HUES6 (cell line): ENCODE measurements around the gene KLHL35.
A peak's percentile ranks its signal among the peaks of the same experiment; 100 is the strongest.

Experiments
- H3K27ac ChIP-seq: 2 replicates; pipeline ENCODE4 v1.7.0; 2013; ENCODE audit warnings: low read depth, mild to moderate bottlenecking, low read length, inconsistent platforms
- H3K27me3 ChIP-seq: 2 replicates; pipeline ENCODE4 v1.6.1; 2013; ENCODE audit warnings: low read length; ENCODE audit not compliant: control insufficient read depth, insufficient read depth
- H3K36me3 ChIP-seq: 2 replicates; pipeline ENCODE4 v1.6.1; 2013; ENCODE audit warnings: low read length; ENCODE audit not compliant: control insufficient read depth, insufficient read depth
- H3K4me1 ChIP-seq: 2 replicates; pipeline ENCODE4 v1.6.1; 2013; ENCODE audit warnings: low read length; ENCODE audit not compliant: control insufficient read depth, insufficient read depth
- H3K4me3 ChIP-seq: 2 replicates; pipeline ENCODE4 v1.5.1; 2013; ENCODE audit warnings: low read depth, low read length
- H3K9ac ChIP-seq: one replicate; pipeline ENCODE4 v1.6.1; 2013; ENCODE audit warnings: mild to moderate bottlenecking, low read length
- H3K9me3 ChIP-seq: 2 replicates; pipeline ENCODE4 v1.6.1; 2013; ENCODE audit warnings: low read depth, low read length; ENCODE audit not compliant: control insufficient read depth, insufficient read depth

The KLHL35 gene

DNA sequence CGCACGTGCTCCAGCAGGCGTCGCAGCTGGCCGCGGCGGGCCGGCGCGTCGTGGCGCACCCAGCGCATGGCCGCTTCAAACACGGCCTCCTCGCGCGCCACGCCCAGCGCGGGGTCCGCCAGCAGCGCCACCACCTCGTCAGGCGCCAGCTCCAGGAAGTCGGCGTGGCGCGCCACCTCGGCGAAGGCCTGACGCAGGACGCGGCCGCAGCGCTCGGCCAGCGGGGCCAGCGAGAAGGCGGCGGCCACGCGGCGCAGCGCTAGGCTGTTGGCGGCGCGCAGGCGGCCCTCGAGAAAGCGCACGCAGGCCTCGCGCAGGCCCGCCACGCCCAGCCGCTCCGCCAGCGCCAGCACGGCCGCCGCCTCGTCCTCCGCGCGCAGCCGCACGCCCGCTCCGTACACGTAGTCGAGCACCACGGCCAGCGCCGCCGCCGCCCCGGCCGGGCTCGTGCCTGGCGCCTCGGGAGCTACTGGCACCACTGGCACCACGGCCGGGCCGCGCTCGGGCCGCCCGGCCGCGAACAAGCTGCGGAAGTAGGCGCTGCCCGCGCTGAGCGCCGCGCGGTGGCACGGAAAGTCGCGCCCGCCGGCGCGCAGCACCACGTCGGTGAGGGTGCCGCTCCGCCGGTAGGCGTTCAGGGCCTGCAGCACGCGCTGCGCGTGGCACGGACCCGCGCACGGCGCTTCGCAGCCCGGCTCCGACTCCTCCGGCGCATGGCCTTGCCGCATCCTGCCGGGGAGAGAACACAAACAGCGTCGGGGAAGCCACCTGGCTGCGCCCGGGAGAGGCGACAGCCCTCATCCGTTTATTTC lies 2.9 kb downstream of the KLHL35 start:
- H3K4me3 ChIP-seq: peak overlapping the region; percentile 56
- H3K27me3 ChIP-seq: peaks cover 72% of the 10 kb centered on the region
- peak overlapping the region; percentile 12 for H3K9ac ChIP-seq
- peaks cover 26% of the 10 kb centered on the region for H3K4me1 ChIP-seq
- peaks cover 10% of the 10 kb centered on the region for H3K9me3 ChIP-seq
- H3K27ac ChIP-seq: no peak overlapping the region
- H3K36me3 ChIP-seq: no peaks in the 10 kb centered on the region

DNA sequence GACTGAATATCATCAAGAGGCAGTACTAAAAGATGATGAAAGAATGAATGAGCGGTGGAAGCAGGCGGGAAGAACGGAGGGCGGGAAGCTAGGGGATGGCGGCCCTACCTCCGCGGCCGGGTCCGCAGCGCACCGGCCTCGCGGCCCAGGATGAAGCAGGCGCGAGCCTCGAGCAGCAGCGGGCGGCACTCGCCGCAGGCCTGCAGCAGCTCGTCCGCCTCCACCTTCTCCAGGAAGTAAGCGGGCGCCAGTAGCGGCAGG lies 3.4 kb downstream of the KLHL35 start:
- Histone ChIP-seq H3K27me3 (peaks cover 72% of the 10 kb centered on the region), H3K36me3 (no peaks in the 10 kb centered on the region), H3K9me3 (peaks cover 10% of the 10 kb centered on the region), H3K4me3 (peak overlapping the region; percentile 56; the same call in 1 of the 2 replicates), H3K27ac (no peak overlapping the region), H3K9ac (no peak overlapping the region), H3K4me1 (peaks cover 27% of the 10 kb centered on the region)

DNA sequence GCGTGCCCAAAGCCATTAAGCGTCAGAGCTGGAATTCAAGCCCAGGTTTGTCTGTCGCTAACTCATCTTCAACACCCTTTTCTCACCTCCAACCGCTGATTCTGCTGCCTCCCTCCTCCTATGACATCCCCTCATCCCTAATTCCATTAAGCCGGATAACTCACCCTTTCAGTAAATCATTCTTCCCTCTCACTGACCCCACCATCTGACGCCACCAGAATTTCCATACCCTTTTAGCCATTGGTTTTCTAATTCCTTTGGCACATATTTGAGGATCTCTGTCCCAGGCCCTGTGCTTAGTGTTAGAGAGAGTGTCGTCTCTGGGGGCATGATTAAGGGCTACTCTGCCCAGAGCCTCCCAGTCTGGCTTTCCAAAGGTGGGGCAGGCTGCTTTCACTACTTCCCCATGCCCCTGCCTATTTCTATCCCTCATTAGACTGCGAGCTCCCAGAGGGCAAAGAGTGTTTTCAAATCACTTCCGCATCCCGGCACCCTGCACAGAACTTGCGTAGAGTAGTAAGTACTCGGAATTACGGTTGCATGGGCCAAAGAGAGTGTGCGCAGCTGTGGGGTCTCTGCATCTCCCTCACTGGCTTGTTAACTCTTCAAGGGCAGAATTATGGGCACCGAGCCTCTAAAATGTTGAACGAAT lies 3.9 kb downstream of the KLHL35 start:
- H3K9me3 ChIP-seq: peaks cover 10% of the 10 kb centered on the region

DNA sequence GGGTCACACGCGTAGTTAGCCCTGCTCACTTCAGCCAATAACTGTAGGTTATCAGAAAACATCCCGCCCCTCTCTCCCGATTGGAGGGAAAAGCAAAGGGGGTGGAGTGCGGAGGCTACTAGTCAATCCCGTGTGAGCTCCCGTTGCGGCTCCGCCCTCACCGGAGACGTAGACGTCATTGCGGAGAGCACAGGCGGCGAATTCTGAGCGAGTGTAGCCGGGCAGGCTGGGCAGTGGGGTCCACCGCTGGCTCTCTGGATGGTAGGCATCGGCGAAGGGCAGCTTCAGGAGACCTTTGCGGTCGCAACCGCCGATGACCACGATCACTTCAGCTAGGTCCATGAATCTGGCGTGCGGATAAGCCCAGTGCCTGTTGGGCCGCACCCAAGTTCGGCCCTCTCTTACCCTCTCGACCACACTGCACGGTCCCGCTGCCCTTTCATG lies 4.7 kb downstream of the KLHL35 start:
- peaks cover 4% of the 10 kb centered on the region for H3K36me3 ChIP-seq
- H3K27ac ChIP-seq: no peak overlapping the region
- H3K4me1 ChIP-seq: peaks cover 30% of the 10 kb centered on the region
- H3K9ac ChIP-seq: no peak overlapping the region
- no peak overlapping the region for H3K4me3 ChIP-seq
- H3K9me3 ChIP-seq: peaks cover 10% of the 10 kb centered on the region
- H3K27me3 ChIP-seq: peaks cover 64% of the 10 kb centered on the region

More for the DNA sequence above, 3.9 kb downstream of the KLHL35 start:
- Histone ChIP-seq H3K4me1 (peaks cover 30% of the 10 kb centered on the region), H3K9ac (no peak overlapping the region), H3K4me3 (no peak overlapping the region), H3K27me3 (peaks cover 72% of the 10 kb centered on the region), H3K36me3 (no peaks in the 10 kb centered on the region), H3K27ac (no peak overlapping the region)

DNA sequence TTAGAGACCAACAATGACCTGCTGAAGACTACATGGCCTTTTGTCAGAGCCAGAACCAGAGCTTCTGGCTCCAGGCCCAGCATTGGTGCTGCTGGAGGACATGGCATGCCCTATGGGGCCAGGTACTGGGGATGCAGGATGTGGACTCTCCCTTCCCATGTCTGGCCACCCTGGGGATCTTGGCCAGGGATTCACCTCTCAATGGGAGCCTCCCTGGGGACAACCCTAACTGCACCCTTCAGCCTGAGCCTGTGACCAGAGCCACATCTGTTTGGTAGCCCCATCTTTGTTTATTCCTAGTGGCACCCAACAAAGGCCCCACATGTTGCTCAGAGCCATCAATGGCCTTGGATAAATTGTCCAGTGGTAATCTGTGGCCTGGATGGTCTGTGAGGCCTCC lies 5.8 kb downstream of the KLHL35 start:
- H3K36me3 ChIP-seq: peaks cover 15% of the 10 kb centered on the region
- peaks cover 10% of the 10 kb centered on the region for H3K9me3 ChIP-seq
- H3K9ac ChIP-seq: no peak overlapping the region
- no peak overlapping the region for H3K27ac ChIP-seq
- H3K27me3 ChIP-seq: peaks cover 53% of the 10 kb centered on the region
- H3K4me1 ChIP-seq: peaks cover 19% of the 10 kb centered on the region
- no peak overlapping the region for H3K4me3 ChIP-seq

DNA sequence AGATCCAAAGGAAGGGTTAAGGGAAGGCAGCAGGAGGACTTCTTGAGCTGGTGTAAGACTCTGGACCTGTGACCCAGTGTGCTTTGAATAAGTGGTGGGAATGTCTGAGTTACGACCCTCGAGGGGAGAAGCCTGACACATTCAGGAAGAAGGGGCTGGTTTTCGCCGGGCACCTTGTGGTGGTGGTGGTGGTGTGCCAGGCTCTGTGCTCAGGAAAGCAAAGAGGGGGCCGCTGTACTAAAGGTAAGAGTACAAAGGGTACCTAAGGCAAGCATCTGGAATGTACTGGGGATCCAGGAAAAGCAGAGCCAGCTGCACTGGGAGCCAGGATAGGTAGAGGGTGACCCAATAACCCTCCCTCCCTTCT lies 6.3 kb downstream of the KLHL35 start:
- Histone ChIP-seq H3K4me3 (no peak overlapping the region), H3K9me3 (peaks cover 10% of the 10 kb centered on the region), H3K27me3 (peaks cover 48% of the 10 kb centered on the region), H3K9ac (no peak overlapping the region), H3K36me3 (peaks cover 18% of the 10 kb centered on the region), H3K27ac (no peak overlapping the region), H3K4me1 (peaks cover 16% of the 10 kb centered on the region; the same call in 1 of the 2 replicates)

DNA sequence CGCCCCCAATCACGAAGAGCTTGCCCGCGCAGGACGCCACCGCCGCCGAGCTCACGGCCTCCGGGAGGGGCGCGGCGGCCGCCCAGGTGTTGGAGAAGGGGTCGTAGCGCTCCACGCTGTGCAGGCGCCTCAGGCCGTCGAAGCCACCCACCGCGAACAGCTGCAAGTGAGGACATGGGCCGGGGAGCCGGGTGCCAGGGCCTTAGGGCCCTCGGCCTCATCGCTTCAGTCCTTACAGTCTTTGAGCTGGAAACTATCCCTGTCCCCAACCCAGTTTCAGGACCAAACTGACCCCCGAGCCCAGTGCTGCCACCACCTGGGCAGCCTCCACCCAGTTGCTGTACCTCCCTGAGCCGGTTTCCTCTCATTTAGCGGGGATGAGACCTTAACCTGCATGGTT lies 7.6 kb downstream of the KLHL35 start:
- no peak overlapping the region for H3K9ac ChIP-seq
- no peak overlapping the region; the same call in 1 of the 2 replicates for H3K4me3 ChIP-seq
- H3K27ac ChIP-seq: no peak overlapping the region
- H3K27me3 ChIP-seq: peaks cover 35% of the 10 kb centered on the region
- H3K36me3 ChIP-seq: peaks cover 18% of the 10 kb centered on the region
- H3K9me3 ChIP-seq: peaks cover 10% of the 10 kb centered on the region
- H3K4me1 ChIP-seq: peaks cover 9% of the 10 kb centered on the region; the same call in 1 of the 2 replicates

DNA sequence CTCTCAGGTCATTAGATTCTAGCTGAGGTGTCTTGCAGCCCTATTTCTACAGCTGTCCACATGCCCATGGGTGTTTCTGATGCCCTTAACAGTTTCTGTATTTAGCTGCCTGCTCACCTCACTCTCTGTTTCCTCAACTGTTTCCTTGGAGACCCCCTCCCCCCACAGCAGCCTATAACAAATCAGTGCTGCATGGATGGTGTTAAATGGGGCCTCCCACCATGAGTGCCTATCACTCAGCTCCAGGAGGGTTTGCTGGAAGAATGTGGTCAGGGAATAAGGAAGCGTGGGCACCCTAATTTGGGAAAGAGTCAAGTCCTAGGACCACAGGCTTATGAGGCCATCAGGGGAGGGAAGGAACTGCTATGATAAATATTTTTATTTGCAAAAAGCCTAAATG lies 8.6 kb downstream of the KLHL35 start:
- Histone ChIP-seq H3K27ac (no peak overlapping the region), H3K4me1 (peaks cover 7% of the 10 kb centered on the region; the same call in 1 of the 2 replicates), H3K9me3 (peaks cover 8% of the 10 kb centered on the region), H3K27me3 (peaks cover 25% of the 10 kb centered on the region), H3K9ac (no peak overlapping the region), H3K36me3 (peaks cover 20% of the 10 kb centered on the region), H3K4me3 (no peak overlapping the region)

DNA sequence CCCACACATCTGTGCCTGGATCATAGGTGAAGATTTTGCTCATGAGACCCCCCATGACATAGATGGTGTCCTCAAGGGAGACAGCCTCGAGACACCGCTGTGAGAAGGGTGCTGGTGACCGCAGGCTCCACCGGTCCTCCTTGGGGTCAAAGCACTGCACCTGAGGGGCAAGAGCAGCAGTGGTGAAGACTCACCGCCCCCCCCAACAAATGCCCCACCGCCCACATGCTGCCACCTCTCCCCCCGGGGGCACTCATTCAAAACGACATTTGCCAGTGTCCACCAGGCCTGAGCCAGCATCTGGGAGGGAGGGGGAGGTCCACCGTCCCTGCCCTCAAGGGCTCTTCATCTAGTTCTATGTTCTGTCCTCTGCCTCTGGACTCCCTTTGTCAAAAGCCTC lies 9.3 kb downstream of the KLHL35 start:
- Histone ChIP-seq H3K9ac (no peak overlapping the region), H3K27me3 (peaks cover 18% of the 10 kb centered on the region), H3K4me3 (no peak overlapping the region), H3K9me3 (peaks cover under 1% of the 10 kb centered on the region; the same call in 1 of the 2 replicates), H3K27ac (no peak overlapping the region), H3K36me3 (peaks cover 20% of the 10 kb centered on the region), H3K4me1 (peaks cover 7% of the 10 kb centered on the region; the same call in 1 of the 2 replicates)

DNA sequence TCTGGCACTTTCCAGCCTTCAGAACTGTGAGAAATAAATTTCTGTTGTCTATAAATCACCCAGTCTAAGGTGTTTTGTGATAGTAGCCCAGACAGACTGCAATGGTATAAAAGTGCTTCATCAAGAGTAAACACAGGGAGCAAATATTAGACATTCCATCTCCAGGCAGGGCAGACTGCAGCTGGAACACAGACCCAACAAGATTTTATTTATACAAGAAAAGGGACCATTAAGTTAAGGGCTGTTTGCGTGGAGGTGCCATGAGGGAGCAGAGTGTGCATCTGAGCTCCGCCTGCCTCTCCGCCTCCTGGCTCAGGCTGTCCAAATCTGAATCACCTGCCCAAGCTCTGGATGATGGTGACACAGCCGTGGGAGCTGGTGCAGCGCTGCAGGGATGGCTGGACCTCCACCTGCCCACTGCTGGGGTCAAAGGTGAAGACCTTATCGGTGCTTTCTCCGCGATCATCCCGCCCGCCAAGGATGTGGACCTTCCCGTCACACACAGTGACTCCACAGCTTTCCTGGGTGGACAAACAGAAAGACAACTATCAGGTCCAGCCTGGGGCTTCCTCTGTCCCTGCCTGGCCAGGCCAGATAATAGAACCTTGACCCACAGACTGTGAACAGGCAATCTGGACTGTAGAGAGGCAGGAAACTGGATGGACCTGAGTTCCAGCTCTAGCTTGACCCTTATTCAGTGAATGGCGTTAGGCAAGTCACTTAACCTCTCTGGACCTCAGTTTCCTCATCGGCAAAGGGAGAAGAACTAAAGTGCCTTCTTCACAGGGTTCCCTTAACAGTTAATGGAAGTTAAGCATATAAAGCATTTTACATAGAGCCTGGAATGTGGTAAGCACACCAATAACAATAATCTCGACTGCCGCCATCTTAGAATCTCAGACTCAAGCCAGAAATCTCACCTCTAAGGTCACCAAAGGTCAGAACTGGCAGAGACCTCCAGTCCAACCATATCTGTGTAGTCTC lies 10.5 kb downstream of the KLHL35 start:
- no peak overlapping the region for H3K27ac ChIP-seq
- no peaks in the 10 kb centered on the region for H3K9me3 ChIP-seq
- H3K9ac ChIP-seq: no peak overlapping the region
- H3K4me1 ChIP-seq: peaks cover 7% of the 10 kb centered on the region; the same call in 1 of the 2 replicates
- H3K36me3 ChIP-seq: peaks cover 24% of the 10 kb centered on the region
- peaks cover 7% of the 10 kb centered on the region for H3K27me3 ChIP-seq
- H3K4me3 ChIP-seq: no peak overlapping the region
